Hematopoietic multipotent progenitor cell treated with erythropoietin and hydrocortisone succinate and interleukin-3 and kit ligand, for 17 days (in vitro differentiated cells): Measurements from ENCODE around the gene SLC6A11.

ENCODE experiments used
- DNase-seq: peaks from one replicate; pipeline ENCODE4 v3.0.0-alpha.2; 2015; ENCODE audit warnings: low spot score

The SLC6A11 gene

DNA sequence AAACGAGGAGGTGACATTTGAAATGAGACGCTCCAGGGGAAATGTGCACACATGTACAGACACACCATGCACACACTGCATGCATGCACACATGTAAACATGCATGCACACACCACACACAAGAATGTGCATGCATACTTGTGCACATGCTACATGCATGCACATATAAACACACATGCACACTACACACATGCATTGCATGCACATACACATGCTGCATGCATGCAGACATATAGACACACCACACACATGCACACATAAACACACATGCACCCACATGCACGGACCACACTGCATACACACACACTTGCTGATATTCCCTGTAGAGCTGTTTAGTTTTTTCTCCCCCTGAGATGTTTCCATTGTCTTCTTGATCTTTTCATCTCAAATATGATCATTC lies 138.7 kb downstream of the SLC6A11 start:
- DNase-seq = no peak

DNA sequence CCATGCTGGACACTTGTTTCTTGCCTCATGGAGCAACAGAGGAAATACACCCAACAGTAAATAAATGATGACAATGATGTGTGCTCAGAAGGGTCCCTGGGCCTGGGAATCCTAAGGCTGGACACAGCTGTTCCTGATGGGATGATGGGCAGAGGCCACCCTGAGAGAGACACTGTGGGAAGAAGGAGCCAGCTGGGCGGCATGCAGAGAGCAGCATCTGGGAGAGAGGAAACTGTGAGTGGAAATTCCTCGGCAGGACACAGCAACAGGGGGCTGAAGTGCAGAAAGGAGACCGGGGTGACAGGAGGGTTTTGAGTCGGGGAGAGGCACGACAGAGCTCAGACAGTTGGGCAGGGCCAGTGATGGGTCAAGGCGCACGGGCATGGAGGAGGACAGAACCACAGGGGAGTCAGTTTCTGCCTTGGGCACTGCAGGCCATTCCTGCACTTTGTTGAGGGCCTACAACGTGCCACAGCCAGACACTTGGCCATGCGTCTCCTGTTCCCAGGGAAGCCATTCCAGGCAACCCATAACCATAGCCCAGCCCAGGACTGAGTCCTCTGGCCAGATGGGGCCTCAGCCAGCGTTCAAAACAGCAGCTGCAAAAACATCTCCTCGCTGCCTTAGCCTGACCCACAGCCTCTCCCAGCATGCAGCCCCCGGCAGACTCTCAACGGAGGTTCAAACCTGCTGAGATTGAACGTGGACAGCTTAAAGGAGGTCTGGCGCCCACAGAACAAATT lies 139.9 kb downstream of the SLC6A11 start:
- no peak for DNase-seq

DNA sequence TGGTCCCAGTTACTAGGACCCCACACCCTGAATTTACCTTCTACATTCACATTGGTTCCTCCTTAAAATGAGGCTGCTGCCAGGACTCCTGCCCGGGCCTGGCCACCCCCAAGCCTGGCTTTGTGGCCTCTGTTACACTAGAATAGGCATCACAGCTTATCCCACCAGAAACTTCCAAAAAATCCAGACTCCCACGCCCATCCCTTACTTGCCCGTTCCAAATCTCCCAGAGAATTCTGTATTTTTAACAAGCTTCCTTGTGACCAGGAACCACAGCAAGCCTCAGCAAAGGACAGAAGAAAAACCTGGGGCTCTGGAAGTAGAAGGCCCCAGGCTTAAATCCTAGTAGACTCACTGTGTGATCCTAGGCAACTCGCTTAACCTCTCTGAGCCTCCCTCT lies 140.5 kb downstream of the SLC6A11 start:
- DNase-seq = no peak

DNA sequence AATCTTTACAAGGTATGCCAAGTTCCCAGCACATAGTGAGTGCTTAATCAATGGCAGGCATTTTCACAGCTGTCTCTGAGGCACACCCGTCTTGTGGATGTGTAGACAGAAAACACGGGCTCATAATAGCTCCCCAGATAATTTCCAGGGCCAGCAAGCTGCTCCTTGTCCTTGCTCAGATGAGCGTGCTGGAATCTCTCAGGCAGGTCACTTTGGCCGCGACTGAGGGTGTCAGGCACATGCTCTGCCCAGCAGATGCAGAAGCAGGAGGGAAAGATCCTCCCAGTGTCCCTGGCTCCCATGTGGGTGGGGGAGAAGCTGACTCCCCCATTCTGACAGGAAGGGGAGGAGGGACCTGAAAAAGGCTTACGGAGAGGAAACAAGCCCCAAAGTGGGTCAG lies 141.0 kb downstream of the SLC6A11 start:
- no peak for DNase-seq

DNA sequence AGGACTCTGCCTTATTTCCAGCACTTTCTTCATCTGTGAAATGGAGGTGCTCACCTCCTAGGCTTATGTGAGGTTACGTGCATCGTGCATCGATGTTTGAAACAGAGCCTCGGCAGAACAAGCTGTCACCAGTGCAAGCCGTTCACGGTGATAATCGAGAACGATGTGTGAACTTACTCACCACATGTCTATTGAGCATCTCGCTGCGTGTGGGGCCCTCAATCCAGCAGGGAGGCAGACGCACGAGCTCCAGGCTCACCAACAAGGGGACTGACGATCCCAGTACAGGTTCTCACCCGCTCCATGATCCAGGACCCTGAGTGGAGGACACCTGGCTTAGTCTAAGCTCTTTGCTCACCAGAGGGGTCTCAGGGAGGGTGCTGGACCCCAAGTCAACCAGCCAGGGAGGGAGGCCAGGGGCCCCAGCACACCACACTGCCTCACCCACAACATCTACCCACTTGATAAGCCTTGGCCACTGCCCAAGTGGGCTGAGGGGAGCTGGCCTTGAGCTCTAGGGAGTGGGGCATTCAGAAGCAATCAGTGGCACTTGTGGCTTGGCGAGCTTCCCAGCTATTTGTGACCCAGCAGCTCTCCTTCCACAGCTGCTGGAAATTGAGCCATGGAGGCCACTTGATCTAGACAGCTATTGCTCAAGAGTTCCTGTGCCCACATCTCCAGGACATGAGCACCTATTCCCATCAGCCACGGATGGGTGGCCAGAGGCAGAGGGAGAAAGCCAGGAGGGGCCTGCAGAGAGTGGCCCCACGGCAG lies 142.1 kb downstream of the SLC6A11 start:
- no peak for DNase-seq

DNA sequence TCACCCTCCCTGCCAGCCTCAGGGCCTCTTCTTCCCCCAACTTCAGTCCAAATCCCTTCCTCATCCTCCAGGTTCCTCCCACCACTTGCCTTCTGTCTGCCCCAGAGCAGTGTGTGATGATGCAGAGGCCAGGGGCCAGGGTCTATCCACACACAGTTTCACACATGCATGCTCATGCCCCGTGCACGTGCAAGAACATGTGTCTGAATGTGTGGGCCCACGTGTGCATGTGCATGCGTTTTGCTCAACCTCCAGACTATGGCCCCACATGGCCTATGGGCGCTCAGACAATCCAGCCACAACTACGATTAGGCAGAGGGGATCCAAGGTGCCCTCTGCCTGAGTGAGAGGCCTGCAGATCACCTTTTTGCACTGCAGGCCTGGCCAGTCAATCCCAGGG lies 144.2 kb downstream of the SLC6A11 start:
- DNase-seq = no peak

DNA sequence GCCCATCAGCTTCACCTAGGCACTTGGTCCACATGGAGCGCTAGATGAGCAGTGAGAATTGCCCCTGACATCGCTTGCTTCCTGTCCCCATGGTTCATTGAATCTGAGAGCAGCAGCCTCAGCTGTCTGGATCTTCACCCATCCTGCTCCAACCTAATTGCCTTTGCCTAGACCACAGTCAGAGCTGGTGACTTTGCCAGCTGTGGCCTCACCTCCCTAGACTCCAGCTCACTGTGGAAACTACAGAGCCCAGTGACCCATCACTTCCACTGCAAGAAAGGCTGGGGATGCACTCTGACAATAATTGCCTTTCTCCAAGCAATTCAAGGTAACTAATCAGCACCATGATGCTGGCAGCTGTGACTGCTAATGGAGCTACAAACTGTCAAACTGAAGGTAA lies 145.9 kb downstream of the SLC6A11 start:
- no peak for DNase-seq

DNA sequence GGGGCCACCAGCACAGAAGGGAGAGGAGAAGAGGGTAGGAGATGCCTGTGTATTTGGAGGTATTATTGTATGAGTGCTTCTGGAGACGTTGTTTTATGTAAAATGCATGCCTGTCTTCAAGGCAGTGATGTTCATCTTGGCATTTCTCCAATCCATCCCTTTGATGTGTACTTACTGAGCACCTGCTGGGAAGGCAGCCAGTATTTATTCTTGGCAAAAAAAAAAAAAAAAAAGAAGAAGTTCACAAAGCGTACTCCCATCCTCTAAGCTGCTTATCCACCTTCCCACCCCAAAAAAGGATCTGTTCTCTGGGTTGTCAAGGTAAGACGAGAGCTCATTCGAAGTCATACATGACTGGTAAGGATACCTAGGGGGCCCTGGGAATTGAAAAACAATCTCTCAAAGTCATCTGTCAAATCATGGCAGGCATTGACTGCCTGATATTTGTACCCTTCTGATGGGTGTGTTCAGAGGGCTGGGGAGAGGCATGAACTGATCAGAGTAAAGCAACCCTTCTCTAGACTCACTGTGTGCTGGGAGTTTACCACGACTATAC lies 146.5 kb downstream of the SLC6A11 start:
- no peak for DNase-seq

DNA sequence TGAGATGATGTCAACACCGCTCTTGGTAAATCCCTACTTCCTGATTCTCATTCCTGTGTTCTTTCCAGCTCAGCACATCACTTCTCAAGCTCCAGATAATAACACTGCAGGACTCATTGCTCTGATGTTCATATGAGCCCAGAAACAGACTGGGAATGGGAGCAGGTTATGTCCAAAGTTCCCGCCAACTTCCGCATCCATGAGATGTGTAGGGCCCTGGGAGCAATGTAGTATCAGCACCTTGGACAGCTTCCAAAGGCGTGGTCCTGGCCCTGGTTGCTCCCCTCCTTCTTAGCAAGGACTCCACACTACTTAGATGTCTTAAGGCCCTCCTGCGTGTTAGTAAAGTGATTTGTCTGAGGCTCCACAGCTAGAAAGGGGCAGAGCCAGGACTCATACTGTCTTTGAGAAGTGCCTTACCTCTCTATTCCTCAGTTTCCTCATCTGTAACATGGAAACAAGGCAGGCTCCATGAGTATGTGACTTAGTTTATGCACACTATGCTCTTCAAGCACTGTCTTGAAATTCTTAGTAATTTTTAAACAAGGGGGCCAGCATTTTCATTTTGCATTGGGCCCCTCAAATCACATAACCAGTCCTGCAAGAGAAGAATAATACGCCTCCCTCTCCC lies 148.6 kb downstream of the SLC6A11 start:
- DNase-seq = no peak

DNA sequence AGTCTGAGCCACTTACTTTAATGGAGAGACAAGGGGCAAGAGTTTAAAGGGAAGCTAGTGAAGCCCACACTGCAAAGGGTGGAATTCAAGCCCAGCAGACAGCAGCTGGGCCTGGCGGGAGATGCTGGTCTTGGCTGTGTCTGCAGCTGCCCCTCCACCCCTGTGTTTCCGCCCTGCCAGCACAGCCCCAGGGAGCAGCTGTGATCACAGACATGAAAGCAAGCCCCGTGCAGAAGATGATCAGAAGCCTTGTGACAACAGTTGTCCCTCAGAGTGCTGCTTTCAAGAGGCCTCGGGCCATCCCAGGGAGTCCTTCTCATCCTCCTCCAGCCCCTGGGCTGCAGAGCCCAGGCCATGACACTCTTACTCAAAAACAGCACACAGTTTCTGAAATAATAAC lies 152.4 kb downstream of the SLC6A11 start:
- no peak for DNase-seq

DNA sequence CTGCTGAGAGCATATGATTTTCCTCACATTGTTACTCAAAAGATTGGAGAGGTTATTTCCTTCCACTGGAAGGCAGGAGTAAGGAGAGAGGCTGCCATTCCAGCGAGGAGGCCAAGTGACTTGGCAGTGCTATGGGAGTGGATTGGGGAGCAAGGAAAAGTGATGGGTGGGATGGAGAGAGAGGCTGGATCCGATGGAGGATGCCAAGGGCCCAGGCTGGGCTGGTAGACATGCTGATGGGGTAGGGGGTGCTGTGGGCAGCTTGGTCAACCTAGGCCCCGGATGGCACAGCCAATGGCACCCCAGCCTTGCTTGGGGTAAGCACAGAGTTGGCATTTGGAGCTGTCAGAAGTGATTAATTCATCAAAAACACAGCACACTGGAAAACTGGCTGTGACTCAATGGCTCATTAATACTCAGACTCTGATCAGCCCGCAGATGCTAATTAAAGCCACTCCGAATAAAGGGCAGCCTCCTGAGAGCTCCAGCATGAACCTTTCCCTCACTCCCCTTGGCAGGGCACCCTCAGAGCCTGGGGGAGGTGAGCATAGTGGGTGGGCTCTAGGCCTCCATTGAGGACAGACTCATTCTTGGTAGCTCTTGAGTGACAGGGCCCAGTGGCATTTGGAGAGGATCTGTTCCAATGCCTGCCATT lies 154.4 kb downstream of the SLC6A11 start:
- DNase-seq = no peak

DNA sequence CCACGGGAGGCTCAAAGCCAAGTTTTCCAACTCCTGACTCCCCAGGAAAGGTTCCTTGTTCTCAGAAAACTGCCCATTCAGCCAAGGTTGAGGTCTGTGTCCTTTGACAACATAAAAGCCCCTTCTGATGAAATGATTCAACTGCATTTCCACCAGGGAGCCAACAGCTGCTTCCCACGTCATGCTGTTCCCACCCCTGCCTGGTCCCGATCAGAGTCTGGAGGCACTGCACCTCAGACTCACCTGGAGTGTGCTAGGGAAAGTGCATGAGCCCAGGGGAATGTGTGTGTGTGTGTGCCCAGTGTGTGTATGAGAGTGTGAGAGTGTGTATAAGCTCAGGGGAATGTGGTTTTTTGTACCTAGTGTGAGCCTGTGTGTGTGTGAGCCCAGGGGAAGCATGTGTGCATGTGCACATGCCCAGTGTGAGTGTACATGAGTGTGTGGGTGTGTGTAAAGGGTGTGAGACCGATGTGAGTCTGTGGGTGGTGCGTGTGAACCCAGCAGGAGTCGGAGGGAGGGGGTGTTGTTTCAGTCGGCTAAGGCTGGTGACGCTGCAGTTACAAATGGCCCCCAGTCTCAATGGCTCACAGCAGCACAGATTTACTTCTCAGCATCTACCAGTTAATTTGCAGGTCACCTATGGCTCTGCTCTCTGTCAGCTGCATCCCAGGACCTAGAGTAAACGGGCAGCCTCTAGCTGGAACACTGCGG lies 156.2 kb downstream of the SLC6A11 start:
- no peak for DNase-seq

DNA sequence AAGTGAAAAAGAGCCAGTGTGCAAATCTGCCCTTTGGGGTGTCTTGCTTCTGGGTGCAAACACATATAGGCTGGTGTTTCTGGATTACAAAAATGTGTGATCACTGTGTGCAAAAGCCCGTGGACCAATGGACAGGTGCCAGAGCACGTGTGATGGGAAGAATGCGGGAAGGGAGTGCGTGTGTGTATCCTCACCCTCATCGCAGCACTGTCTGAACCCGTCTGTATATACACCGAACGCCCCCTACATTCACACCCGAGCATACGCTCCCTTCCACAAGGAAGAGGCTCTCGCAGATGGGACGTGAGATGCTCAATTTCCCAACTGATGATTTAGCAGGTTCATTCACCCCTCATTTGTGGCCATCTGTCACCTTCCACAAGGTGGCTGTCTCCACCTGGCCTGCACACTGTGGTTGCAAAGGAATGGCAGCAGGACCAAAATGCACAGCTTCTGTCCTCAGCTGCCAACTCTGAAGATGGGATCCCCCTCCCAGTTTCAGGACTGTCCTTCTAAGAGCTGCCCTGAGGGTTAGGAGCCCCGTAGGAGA lies 157.1 kb downstream of the SLC6A11 start:
- no peak for DNase-seq

DNA sequence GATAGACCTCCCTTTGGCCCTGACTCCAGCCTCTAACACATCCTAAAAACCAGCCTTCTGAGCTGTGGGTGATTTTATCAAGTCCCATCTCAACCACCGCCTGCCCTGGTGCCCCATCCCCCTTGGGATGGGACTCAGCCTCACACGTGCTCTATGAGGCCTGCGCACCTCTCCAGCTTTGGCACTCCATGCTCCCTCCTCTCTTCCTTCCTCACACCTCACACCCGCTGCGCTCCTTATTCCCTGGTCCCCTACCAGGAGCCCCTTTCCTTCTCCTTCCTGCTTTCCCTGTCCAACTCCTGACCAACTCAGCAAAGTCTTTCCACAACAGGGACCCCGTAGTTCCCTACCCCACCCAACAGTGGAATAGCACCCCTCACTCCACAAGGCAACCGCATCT lies 158.1 kb downstream of the SLC6A11 start:
- no peak for DNase-seq

DNA sequence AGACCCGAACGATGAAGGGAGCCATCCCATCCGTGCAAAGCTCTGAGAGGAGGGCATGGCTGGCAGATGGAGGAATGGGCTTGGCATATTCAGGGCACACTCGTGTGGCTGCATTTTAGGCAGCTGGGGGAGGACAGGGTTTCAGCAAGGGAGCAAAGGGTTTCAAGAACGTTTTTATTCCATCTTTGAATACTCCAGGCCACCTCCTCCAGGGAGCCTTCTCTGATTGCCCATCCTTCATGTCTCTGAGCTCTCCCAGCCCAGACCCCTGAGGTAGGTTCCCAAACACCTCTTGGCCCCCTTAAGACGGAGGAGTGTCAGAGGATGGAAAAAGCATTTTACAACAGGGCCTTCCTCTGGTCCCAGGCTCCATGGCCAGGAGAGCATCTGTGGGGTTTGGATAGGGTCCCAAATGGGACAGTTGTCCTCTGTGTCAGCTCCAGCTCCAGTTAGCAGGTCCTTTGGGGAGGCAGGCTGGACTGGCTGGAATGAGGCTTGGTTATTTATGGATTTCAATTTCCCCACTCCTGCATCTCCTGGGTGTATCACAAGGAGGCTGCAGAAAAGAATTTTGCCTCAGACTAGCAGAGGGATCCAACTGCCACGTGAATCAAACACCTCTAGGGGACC lies 158.8 kb downstream of the SLC6A11 start:
- no peak for DNase-seq

DNA sequence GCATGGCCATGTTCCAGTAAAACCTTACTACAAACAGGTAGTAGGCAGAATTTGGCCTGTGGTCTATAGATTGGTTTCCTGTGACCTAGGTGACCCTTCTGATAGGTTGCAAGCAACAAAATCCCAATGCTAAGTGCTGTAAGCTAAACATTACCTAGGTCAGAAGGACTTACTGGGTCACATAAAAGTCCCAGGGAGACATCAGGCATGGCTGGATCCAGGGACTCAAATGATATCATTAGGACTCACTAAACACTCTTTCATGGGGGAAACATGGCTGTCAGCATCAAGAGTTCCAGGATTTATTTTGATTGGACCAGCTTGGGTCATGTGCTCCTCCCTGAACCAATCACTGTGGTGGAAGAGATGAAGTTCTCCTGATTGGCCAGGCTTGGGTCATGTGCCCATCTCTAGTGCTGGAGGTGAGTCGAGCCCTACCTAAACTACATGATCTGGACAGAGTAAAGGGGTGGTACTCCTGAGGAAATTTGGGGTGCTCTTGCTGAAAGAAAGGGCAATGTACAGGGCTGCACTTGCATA lies 159.7 kb downstream of the SLC6A11 start:
- no peak for DNase-seq

DNA sequence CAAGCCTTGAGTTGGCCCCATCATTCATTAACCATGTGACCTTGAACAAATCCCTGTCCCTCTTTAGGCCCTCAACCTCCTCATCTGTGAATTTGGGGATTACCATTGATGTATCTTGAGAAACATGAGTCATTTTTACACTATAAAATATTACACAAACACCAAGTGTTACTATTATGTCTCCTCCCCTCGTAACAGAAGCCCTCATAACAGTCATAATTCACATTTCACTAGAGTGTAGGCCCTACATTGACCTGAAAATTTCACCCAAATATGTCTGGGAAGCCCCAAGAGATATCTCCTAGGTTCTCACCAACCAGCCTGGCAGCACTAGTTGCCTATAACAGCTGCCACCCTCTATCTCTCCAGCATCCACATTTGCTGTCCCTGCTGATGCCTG lies 160.7 kb downstream of the SLC6A11 start:
- DNase-seq = no peak

DNA sequence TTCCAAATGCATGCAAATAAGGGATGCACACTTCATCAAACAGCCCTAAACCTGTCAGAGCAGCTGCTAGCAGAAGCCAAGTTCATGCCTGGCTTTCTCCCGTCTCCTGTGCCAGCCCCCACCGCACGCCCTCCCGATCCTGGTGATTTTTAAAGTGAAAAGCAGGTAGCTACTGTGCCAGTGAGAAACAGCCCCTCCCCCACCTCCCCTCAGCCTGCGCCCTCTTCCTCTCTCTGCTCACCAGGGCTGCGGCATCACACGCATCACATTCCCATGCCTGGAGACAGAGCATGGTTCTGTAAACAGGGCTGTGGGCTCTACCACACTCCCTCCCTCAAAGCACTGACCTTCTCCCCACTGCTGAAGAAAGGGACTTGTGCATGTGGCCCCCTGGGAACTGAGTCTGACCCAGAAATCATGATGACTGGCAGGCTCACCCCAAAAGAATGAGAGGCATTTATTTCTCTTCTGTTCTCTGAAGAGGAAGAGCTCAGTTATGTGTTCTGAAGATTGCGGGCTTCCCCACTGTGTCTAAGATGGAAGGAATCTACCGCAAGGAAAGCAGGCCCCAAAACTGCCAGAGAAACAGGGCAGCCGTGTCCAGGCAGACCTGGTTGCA lies 162.0 kb downstream of the SLC6A11 start:
- no peak for DNase-seq

DNA sequence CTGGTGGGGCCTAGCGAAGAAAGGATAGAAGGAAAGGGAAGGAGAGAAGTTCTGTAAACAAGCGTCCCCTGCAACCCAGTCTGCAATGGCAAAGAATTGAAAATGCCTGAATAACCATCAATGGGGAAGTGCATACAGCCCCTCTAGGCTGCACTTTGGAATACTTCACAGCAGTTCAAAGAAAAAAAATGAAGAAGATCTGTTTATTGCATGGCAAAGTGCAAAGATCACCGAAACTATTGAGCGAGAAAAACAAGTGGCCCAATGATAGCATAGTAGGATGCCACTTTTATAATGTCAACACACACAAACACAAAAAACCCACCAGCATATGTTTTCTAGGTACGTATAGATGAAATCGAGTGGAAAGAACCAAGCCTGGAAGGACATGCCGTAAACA lies 162.9 kb downstream of the SLC6A11 start:
- no peak for DNase-seq

DNA sequence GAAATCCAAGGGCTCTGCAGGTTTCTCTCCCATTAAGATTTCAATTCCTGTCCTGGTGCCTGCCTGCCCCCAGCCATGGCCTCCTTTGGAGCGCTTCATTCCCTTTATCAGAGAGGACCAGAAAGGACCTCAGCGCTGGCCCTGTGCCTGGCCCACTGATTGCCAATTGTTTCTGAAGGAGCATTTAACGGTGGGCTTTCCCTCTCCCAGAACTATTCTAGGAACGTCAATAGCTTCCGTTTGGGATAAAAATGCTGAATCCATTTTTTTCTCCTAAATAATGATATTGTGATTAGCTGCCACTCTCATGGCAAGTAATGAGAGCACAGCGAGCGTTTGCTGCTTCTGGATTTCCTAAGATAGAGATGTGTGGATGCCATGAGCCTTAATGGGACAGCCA lies 164.3 kb downstream of the SLC6A11 start:
- DNase-seq = no peak
